Retina (tissue), 1 donor: ENCODE measurements around the gene PRDM4.
"Not testable (repeated sequence)": the region's sequence is repeated elsewhere in the genome, so short reads cannot be mapped to it uniquely, and the experiment has no call there.

Experiments
- DNase-seq: peaks from one replicate; pipeline ENCODE4 v3.0.0-alpha.2; 2016

PRDM4 gene

DNA sequence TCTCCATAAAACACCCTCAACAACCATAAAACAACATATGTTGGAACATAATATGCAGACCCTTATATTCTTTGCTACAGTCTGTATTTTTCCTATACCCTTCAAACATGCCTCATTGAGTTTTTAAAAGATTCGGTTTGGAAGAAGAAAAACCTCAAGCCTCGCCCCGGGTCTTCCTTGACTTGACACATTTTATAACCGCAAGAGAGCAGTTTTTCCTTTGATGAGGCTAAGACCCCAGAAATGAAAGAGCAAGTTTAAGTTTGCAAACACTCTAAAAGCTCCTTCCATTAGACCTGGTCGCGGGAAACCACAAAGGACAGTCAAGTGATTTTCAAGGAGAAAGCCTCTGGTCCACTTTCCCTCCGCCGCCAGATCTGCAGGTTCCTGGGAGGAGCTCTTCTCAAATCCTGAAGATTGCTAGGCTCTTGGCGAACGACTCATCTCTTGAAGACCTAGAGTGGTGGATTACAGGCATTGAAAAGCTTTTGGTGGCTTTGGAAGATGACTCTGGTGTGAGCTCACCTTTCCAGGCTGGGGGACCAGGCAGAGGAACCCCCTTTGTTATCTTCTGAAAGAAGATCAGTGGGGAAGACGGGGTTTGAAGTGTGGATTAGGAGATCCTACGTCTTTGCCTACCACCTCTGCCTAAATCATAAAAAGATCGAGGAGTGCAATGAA is 13.6 kb upstream of the PRDM4 start, which contains the start of gene ASCL4:
ASCL4 (plus strand) TSS at position 356 of the 681 bp plus-strand sequence. CDS start 515 bp downstream, outside the sequence.
- peak; percentile 23 for DNase-seq

DNA sequence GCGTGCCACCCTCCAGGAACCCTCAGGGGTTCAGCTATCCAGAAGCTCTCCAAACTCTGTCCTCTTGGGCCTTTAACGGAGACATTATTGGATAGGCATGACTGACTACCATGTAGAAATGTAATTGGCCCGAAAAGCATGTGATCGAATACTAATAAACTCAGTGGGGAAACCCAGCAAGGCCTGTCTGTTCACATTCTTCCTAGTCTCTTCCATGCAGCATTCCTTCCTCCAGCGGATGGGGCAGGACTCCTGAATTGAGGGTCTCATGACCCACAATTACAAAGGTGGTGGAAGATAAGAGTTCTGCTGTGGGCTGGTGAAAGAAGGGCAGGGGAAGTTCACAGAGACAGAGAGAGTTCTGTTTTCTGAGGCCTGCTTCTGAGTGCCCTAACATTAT is 6.5 kb upstream of the PRDM4 start:
- no peak for DNase-seq

GRCh38 chr12:107765316-107765715 is 4.4 kb upstream of the PRDM4 start:
- DNase-seq = no peak

- DNase-seq = no peak
Observed at GRCh38 chr12:107764626-107765025, 3.7 kb upstream of the PRDM4 start.

GRCh38 chr12:107762874-107763273 is 1.9 kb upstream of the PRDM4 start:
- no peak for DNase-seq

GRCh38 chr12:107761502-107761904 is 566 bp upstream of the PRDM4 start:
- DNase-seq = no peak

GRCh38 chr12:107760207-107760808 is 629 bp downstream of the PRDM4 start:
- peak; percentile 61 for DNase-seq

GRCh38 chr12:107759410-107759809 is 1.5 kb downstream of the PRDM4 start:
- no peak for DNase-seq

GRCh38 chr12:107749083-107749482 is 11.9 kb downstream of the PRDM4 start:
- no peak for DNase-seq

- no peak for DNase-seq
Observed at GRCh38 chr12:107748472-107748871, 12.5 kb downstream of the PRDM4 start.

GRCh38 chr12:107736914-107737313 is 24.0 kb downstream of the PRDM4 start:
- no peak for DNase-seq

DNA sequence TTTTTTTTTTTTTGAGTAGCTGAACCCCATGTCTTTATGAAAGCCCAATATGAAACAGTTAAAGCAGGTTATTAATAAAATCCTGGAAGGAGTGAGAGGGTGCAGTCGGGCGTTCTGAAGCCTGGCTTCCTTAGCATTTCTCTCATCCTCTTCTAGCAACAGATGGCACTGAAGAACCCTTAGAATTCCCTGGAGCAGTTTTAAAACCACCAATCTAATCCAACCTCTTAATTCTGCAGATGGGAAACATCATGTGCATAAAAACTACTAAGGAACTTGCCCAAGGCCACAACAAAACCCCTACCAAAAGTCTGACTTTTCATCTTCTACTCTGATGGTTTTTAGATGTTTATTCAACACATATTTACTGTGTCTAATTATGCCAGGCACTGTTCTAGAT is 25.2 kb downstream of the PRDM4 start:
- no peak for DNase-seq

DNA sequence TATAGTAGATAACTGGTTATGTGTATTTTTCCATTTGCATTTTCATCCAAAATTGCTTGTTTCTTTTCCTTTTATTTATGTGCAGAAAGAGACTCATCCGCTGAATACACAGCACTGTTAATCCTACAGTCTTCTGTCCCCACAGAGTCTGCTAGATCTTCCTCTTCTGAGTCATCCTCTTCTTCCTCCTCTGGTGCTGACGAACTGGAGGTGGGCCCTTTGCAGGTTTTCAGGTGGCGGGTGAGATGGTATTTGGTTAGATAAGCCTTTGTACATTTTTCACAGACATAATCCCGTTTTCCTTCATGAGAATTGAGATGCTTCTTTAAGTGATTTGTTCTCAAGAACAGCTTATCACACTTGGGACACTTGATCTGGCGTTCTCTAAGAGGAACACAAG is 26.8 kb downstream of the PRDM4 start:
- no peak for DNase-seq

GRCh38 chr12:107732365-107732764 is 28.6 kb downstream of the PRDM4 start:
- DNase-seq = no peak

DNA sequence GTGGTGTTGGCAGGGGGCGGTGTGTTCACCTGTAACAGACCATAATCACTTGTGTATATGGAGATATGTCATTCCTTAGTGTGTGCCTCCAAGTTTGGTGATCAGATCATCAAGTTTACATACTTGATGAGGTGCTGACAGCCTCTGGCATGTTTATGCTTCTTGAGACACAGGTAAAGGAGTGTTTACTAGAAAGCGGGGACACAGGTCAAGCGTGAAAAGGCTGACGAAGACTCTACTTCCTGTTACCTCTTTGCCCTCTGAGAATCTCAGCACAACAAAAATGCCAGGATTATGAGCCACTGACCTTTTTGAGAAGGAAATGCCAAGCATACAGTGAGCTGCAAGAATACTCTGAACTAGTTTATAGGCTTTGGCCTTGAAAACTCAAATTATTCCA is 29.6 kb downstream of the PRDM4 start:
- no peak for DNase-seq

DNA sequence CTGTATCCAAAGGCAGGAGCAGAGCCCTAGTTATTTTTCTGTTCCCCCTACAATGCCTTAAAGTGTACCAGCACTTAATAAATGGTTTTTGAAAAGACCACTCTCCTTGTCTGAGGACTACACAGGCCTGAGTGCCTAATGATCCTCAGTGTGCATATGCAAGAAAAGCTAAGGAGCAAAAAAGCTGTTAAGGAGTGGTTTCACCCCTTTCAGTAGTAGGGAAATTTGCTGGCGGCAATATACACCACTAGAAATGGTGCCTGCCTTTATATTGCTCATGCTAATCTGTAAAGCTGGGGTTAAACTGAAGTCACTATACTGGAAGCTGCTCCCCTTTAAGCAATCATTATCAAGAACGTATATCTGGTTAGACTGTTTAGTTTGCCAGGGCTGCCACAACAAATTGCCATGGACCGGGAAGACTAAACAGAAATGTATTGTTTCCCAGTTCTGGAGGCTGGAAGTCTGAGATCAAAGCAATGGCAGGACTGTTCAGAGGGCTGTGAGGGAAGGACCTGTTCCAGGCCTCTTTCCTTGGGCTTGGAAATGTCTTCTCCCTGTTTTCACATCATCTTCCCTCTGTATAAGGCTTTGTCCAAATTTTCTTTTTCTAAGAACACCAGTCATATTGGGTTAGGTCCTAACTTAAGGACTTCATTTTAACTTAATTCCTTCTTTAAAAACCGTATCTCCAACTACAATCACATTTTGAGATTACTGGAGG is 30.2 kb downstream of the PRDM4 start:
- no peak for DNase-seq

DNA sequence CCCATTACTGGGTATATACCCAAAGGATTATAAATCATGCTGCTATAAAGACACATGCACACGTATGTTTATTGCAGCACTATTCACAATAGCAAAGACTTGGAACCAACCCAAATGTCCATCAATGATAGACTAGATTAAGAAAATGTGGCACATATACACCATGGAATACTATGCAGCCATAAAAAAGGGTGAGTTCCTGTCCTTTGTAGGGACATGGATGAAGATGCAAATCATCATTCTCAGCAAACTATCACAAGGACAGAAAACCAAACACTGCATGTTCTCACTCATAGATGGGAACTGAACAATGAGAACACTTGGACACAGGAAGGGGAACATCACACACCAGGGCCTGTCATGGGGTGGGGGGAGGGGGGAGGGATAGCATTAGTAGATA is 33.2 kb downstream of the PRDM4 start:
- not testable (repeated sequence) for DNase-seq

DNA sequence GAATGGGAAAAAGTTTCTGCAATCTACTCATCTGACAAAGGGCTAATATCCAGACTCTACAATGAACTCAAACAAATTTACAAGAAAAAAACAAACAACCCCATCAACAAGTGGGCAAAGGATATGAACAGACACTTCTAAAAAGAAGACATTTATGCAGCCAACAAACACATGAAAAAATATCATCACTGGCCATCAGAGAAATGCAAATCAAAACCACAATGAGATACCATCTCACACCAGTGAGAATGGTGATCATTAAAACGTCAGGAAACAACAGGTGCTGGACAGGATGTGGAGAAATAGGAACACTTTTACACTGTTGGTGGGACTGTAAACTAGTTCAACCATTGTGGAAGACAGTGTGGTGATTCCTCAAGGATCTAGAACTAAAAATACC is 33.6 kb downstream of the PRDM4 start:
- DNase-seq = not testable (repeated sequence)

DNA sequence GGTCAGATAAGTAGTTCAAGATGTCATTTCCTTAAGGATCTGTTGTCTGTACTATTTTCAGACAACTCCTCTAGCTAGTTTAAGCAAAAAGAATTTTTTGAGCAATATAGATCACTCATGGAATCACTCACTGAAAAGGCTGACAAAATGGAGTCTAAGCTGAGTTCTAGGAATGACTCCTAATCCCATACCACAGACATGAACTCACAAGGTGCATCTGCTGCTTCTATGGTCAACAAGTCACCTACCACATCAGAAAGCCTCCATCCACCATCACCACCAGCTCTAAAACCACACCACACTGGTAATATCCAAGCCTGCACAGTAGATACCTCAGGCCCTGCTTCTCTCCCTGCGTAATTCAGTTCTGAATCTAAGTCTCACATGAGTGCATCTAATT is 42.3 kb downstream of the PRDM4 start:
- no peak for DNase-seq

DNA sequence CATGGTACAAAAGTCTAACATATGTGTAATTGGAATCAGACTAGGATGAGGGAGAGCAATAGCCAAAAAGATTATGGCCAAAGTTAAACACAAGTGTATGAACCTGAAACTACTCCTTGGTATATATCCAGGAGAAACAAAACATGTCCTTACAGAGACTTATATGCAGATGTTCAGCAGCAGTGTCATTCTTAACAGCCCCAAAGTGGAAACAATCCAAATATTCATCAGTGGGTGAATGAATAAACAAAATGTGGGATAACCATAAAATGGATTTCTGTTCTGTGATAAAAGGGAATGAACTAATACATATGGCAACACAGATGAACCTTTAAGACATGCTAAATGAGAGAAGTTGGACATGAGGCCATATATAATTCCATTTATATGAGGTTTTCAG is 45.2 kb downstream of the PRDM4 start:
- DNase-seq = no peak

- not testable (repeated sequence) for DNase-seq
Observed at GRCh38 chr12:107705522-107705921, 55.4 kb downstream of the PRDM4 start.

- DNase-seq = no peak
Observed at GRCh38 chr12:107704041-107704440, 56.9 kb downstream of the PRDM4 start.

DNA sequence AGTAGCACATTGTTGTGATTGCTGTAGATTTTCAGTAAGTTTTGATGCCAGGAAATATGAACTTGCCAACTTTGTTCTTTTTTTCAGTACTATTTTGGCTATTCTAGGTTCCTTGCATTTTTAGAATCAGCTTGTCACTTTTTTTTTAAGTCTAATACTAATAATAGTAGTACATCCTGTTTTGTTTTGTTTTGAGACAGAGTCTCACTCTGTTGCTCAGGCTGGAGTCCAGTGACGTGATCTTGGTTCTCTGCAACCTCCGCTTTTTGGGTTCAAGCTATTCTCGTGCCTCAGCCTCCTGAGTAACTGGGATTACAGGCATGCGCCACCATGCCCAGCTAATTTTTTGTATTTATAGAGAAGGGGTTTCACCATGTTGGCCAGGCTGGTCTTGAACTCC is 58.8 kb downstream of the PRDM4 start:
- DNase-seq = no peak

- not testable (repeated sequence) for DNase-seq
Observed at GRCh38 chr12:107695772-107696171, 65.2 kb downstream of the PRDM4 start.
